HG02610 (cell line): ENCODE measurements around the gene SLCO1A2.
A peak's percentile ranks its signal among the peaks of the same experiment; 100 is the strongest.

Experiments used
- ATAC-seq: cut with Tn5 transposase; IDR thresholded peaks from one replicate; pipeline ENCODE4 v1.9.1; 2021; ENCODE audit warnings: mild to moderate bottlenecking, moderate library complexity; ENCODE audit not compliant: unreplicated experiment

SLCO1A2 gene

GRCh38 chr12:21330682-21331253, 3.9 kb downstream of the SLCO1A2 start:
- ATAC-seq, result no peak

- ATAC-seq, result no peak
Observed at GRCh38 chr12:21328578-21328977, 6.1 kb downstream of the SLCO1A2 start.

GRCh38 chr12:21324551-21324950, 10.2 kb downstream of the SLCO1A2 start:
- ATAC-seq, result no peak

- no peak for ATAC-seq
Observed at GRCh38 chr12:21323736-21324135, 11.0 kb downstream of the SLCO1A2 start.

- no peak for ATAC-seq
Observed at GRCh38 chr12:21308785-21309184, 25.9 kb downstream of the SLCO1A2 start.

GRCh38 chr12:21305661-21306060, 29.1 kb downstream of the SLCO1A2 start:
- no peak for ATAC-seq

GRCh38 chr12:21300632-21301031, 34.1 kb downstream of the SLCO1A2 start:
- no peak for ATAC-seq

- ATAC-seq, result no peak
Observed at GRCh38 chr12:21296751-21297406, 37.8 kb downstream of the SLCO1A2 start.

GRCh38 chr12:21296348-21296747, 38.4 kb downstream of the SLCO1A2 start:
- no peak for ATAC-seq

- ATAC-seq, result no peak
Observed at GRCh38 chr12:21294176-21294575, 40.5 kb downstream of the SLCO1A2 start.

GRCh38 chr12:21292111-21292510, 42.6 kb downstream of the SLCO1A2 start:
- ATAC-seq, result no peak

- no peak for ATAC-seq
Observed at GRCh38 chr12:21289698-21290097, 45.0 kb downstream of the SLCO1A2 start.

- no peak for ATAC-seq
Observed at GRCh38 chr12:21276826-21277225, 57.9 kb downstream of the SLCO1A2 start.

- no peak for ATAC-seq
Observed at GRCh38 chr12:21265932-21266331, 68.8 kb downstream of the SLCO1A2 start.

GRCh38 chr12:21264232-21264631, 70.5 kb downstream of the SLCO1A2 start:
- ATAC-seq, result no peak

- no peak for ATAC-seq
Observed at GRCh38 chr12:21257172-21257571, 77.5 kb downstream of the SLCO1A2 start.

GRCh38 chr12:21252070-21252469, 82.6 kb downstream of the SLCO1A2 start:
- no peak for ATAC-seq

GRCh38 chr12:21248679-21249078, 86.0 kb downstream of the SLCO1A2 start:
- ATAC-seq, result peak; percentile 51

GRCh38 chr12:21239866-21240265, 94.9 kb downstream of the SLCO1A2 start:
- ATAC-seq, result no peak

GRCh38 chr12:21234395-21234794, 100.3 kb downstream of the SLCO1A2 start:
- no peak for ATAC-seq

GRCh38 chr12:21223930-21224329, 110.8 kb downstream of the SLCO1A2 start:
- no peak for ATAC-seq

- ATAC-seq, result no peak
Observed at GRCh38 chr12:21221778-21222177, 112.9 kb downstream of the SLCO1A2 start.

- no peak for ATAC-seq
Observed at GRCh38 chr12:21221072-21221471, 113.6 kb downstream of the SLCO1A2 start.
